NCI-H524 treated with DMSO at 0.1 percent for 48 hours (cell line): Measurements from ENCODE around the gene RUFY2.

Source experiments
- DNase-seq: peaks from one replicate; lab custom pipeline; 2025; lab: John Stamatoyannopoulos, UW

RUFY2 gene

DNA sequence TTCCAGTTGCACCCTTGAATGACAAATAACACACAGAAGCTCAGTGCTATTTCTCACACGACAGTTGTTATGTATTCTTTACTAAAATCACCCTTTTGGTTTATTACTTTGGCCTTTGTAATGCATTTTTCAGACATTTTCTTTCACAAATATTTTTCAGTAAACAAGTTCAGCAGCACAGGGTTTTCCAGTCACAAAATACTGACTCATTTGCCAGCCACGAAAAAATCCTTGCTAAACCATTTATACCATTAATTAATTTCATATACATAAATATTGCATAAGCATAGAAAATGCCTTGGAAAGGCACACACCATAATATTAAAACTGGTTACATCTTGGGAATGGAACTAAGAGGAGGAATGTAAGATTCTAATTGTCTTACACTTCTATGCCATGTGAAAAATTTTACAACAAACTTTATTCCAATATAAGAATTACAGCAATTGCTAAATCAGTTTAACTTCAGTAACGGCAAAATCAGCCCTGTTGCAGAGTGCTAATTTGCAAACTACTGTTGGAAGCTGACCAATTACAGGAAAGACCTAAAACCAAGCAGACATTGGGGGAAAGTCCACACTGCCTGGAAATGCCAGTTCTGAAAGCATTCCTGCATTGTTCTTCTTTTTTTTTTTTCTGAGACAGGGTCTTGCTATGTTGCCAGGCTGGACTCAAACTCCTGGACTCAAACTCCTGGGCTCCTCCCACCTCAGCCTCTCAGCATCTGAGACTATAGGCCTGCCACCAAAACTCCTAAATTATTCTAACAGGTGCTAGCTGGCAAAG is 42.8 kb downstream of the RUFY2 start:
- DNase-seq = no peak

DNA sequence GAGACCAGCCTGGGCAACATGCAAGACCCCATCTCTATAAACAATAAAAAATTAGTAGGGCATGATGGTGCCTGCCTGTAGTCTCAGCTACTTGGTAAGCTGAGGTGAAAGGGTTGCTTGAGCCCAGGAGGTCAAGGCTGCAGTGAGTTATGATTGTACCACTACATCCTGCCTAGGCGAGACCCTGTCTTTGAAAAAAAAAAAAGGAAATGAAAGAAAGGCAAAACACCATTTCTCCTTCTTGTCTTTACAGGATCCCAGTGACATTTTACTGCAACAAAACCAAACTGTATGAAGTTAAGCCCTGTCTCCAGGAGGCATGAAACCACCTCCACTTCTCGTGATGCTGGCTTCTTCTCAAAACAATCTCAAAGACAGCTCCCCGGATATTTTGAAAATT is 44.5 kb downstream of the RUFY2 start:
- no peak for DNase-seq

DNA sequence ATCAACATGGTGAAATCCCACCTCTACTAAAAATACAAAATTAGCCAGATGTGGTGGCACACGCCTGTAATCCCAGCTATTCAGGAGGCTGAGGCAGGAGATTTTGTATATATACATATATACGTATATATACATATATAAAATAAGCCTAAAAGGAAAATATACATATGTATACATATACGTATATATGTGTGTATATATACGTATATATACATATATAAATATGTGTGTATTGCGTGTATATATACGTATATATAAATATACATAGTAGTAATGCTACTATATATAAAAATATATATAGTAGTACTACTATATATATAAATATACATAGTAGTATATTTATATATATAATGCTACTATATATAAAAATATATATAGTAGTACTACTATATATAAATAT is 47.9 kb downstream of the RUFY2 start:
- no peak for DNase-seq

DNA sequence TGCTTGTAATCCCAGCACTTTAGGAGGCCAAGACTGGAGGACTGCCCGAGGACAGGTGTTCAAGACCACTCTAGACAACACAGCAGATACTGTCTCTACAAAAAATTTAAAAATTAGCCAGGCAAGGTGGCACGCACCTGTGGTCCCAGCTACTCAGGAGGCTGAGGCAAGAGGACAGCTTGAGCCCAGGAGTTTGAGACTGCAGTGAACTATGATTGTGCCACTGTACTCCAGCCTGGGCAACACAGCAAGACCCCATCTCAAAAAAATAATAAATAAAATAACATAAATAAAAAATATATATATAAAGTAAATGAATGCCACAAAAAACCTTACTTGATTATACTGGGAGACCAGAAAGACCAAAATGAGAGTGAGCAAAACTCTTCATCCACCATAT is 53.5 kb downstream of the RUFY2 start:
- DNase-seq = no peak

DNA sequence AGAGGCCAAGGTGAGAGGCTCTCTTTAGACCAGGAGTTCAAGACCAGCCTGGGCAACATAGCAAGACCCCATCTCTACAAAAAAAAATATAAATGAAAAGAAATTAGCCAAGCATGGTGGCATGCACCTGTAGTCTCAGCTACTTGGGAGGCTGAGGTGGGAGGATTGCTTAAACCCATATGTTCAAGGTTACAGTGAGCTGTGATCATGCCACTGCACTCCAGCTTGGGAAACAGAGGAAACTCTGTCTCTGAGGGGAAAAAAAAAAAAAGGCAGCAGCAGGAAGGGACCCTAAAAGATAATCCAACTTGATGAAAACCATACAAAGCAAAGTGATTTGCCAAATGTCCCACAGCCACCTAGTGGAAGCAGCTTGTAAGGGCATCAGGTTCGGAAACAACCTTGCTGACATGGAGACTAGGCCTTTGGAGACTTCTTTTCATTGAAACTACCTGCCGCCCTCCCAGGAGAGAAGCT is 58.8 kb downstream of the RUFY2 start:
- DNase-seq = no peak

DNA sequence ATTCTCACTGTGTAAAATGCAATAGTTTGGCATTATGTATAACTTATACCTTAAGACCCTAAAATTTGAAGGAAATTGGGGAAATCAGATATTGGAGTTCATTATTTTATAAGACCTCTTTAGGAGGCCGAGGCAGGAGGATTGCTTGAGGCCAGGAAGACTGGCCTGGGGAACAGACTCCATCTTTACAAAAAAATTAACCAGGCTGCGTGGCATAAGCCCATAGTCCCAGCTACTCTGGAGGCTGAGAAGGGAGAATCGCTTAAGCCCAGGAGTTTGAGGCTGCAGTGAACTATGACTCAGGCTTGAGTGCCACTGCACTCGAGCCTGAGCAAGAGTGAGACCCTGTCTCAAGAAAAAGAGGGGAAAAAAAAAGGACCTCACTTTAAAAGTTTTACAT is 60.3 kb downstream of the RUFY2 start:
- DNase-seq = no peak

DNA sequence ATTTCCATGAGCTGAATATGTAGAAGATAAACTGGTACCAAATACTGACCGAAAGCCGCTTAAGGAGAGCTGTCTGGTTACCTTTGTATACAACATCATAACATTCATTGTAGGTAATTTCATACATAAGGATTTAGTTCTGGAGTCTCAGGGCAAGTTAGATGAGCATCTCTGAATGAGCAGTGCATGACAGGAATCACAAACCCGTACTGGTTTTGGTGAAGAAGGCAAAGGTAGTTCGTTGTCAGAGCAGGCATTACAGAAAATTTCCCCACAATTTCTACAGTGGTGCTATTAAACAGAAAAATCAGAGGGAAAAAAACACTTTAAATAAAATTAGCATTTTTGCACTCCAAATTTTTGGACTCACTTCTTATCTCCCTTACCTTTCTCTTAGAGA is 61.5 kb downstream of the RUFY2 start:
- DNase-seq = no peak

DNA sequence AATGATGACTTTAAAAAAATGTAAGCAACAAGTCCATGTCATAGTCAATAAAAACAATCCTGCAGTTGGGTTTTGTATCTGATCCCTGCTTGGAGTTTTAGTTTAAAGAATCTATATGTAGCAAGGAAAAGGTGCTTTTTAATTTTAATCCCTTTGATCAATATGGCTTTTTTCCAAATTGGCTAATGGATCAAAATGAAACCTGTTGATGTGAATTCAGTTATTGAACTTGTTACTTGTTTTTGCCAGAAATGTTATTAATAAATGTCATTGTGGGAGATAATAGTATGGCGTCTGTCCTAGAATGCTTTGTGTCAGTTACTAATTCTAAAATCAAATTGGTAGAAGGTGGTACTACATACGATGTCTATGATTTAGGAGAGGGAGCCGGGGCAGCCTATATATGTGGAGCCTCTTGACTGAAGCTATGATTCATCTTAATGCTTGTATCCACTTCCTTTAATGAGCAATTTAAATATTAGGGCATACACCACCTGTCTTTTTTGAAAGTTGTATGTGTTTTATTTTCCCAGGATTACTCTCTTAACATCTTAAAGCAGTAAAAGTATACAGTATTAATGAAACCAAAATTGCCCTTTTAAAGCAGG is 64.1 kb downstream of the RUFY2 start:
- no peak for DNase-seq

DNA sequence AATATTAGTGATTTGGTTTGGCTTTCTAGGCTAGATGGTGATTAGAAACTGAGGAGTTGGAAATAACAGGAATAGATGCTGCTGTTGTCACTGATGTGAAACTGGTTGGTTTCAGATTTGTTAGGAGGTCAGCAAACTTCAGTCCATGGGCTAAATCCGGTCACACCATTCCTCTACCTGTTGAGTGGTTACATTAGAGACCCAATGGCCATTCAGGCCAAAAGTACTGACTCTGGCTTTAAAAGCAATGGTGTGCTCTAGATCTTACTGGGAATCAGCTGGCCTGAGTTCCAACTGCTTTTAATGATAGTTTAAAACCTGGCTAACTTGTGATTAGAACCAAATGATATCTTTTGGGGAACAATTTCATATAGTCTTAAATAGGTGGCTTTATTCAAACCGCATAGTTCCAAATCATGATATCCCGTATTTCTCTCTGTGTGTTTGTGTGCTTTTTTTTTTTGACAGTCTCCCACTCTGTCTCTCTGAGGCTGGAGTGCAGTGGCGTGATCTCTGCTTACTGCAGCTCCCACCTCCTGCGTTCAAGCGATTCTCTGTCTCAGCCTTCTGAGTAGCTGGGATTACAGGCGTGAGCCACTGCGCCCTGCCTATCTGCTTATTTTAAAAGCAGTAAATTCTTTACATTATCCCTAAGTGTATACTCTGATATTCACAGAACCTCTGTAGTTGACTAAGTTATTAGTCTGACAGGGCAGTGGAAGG is 66.6 kb downstream of the RUFY2 start:
- DNase-seq = no peak

DNA sequence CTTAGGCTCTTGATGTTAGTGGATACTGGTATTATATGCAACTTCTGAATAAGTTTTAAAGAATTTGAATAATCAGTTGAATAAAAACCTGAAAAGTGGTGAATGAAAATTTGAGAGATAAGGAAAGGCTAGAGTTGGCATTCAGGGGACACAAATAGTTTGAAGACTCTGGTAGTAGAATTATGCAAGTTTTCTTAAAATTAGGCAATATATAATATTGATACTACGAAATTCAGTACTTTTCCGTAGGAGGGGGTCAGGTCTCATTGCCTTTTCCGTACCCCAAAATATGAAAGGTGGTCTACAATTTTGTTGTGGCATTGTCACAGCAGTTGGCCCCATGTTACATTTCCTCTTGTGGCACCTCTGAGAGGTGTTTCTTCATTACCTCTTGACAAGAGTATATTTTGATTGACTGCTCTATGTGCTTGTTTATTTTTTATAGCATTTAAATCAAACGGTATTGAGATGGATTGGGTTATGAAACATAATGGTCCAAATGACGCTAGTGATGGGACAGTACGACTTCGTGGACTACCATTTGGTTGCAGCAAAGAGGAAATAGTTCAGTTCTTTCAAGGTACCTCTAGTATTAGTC is 70.2 kb downstream of the RUFY2 start:
- no peak for DNase-seq

DNA sequence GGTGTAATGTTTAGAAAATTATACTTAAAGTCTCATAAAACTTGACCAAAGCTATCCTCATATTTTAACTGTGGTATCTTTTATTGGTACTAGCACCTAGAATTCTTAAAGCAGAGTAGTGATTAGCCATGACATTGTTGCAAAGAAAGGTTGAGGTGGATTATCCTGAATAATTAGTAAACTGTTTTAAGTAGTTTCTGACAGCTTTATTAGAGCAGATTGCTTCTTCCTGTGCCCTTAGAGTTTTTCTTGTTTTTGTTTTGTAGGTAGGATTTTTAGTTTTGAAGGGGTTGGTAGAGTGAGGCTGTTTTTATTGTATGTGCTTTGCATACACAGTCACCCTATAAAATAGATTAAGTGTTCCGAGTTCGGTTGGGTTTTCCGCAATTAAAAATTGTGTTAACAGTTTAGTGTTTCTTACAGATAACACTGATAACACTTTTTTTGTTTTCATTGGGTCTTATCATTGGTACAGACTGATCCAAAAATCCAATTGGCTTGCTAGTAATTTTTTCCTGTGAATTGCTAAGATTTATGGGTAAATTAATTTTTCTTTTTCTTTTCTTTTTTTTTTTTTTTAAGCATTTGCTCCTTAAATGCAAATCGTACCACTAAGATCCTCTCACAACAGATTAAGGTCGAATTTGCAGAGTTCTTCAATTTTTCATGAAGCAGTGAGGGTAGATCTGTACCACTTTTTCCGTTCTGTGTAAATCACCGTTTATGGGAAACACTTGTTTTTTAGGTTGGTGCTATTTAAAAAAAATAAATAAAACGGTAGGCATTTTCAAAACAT is 72.2 kb downstream of the RUFY2 start:
- DNase-seq = no peak

DNA sequence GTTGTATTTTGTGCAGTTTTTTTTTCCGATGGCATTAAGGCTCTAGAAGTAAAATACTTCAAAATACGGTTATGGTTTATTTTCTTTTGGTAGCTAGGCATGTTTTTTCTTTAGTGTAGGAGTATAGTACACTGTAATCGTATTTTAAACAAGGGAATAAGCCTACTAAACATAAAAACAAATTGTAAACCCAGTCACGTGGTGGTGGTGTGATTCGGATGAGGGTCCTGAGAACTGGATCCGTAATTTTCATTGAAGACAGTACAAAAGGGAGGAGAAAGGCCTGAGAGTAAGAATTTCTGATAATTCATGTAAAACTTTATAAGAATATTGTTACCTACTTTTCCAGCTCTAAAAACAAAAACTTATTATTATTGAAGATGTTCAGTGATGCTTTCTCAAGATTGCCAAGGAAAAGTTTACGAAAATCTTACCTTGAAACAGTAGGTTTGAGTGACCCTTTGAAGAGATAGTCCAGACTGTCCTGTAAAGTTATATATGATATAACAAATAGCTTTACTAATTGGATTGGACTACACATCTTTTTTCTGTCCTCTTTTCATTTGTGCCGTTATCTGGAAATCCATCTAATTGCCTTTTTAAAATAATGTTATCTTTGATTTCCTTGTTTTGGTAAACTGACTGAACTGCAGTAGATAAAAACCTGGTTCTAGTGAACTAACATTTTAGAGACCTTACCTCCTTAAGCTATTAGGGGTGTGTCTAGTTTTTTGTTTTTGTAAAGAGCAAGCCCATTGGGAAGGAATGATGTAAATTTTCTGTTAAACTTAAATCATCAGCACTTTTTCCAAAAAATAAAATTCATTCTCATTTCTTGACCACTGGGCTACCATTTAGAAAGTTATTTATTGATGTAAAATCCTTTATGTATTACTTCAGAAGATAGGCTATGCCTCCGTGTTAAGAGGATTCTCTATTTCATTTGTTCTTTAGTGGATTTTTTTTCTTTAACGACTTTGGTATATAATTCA is 73.3 kb downstream of the RUFY2 start:
- no peak for DNase-seq

DNA sequence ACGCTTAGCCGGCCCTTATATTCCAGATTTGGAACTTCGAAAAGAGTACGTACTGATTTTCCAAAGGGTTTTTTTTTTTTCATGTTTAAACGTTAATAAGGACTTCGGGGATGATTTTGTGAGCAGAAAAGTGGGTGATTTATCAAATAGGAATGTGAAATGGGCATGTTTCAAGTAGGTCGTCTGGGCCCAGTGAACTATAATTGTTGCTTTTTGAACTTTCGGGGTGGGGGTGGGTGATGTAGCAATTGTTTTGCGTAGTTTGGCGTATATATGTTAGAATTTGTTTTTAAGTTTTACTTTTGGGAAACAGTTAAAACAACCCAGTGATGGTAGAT is 74.0 kb downstream of the RUFY2 start:
- DNase-seq = no peak

DNA sequence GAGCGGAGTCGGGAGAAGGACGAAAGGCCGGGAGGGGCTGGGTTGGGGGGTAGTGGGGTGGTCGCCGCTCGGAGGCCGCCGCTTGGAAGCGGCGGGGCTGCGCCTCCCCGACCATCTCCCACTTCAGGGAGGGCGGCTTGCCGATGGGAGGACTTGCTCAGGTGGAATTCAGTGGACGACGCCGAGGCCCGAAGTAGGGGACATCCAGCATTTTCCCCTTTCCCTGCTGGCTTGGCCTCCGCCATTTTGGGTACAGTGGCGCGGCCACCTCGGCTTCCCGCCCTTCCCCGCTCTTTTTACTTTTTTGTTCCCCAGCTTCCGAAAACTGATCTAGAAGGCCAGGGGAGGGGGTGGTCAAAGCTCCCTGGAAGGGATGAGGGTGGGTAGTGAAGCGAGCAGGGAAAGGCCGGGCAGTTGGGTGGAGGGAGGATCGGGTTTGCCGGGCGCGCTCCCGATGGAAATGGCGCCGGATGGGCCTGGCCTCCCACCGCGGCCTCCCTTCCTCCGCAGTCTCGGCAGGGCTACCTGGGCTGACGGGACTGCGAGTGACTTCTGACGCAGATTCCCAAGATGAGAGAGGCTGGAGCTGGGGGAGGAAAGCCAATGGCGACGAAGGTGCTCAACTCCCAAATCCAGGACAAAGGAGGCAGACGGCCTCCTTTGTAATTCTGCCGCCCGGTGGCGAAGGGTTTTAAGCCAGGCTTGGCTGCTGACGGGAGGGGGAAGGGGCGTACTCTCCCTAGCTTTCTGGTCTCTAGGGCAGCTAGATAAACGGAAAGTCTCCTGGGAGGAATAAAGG is 74.6 kb downstream of the RUFY2 start, which contains the start of gene PBLD:
Gene PBLD (minus strand): TSS at position 670 of the 799 bp plus-strand sequence. CDS start 26,084 bp downstream, outside the sequence.
- DNase-seq = no peak

DNA sequence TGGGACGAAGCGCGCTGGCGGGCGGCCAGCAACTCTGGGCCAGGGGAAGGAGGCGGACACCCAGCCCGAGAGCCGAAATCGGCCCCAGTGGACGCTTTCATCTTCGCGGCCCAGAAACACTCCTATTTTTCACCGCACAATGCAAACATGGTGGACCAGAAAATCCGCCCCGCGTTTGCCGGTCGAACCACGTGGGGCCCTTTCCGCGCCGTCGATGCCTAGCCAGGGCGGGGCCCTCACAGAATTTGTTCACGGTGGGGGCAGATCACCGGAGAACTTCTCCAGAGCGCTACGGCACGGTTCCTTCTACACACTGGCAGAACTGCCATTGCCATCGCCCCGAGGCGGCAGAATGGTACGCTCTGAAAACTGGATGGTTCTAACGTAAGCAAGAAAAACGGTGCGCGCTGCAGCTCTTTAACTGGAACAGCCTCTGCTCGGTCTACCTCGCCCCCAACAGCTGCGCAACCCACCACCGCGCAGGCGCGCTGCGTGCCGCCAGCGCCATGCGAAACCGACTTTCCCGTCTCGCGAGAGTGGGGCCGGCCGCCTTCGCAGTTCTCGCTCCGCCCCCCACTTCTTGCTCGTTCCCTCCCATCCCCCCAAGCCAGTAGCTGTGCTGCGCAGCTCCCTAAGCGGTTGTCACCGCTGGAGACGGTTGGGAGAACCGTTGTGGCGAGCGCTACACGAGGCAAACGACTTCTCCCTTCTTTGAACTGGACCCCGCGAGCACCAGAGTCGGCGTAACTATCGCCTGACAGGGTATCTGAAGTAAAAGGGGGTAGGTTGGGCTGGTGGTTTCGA is 75.4 kb downstream of the RUFY2 start, which contains the start of gene HNRNPH3:
Gene HNRNPH3 (plus strand): TSS at position 610 of the 804 bp plus-strand sequence. CDS start 5,158 bp downstream, outside the sequence.
- DNase-seq = peak; percentile 20

DNA sequence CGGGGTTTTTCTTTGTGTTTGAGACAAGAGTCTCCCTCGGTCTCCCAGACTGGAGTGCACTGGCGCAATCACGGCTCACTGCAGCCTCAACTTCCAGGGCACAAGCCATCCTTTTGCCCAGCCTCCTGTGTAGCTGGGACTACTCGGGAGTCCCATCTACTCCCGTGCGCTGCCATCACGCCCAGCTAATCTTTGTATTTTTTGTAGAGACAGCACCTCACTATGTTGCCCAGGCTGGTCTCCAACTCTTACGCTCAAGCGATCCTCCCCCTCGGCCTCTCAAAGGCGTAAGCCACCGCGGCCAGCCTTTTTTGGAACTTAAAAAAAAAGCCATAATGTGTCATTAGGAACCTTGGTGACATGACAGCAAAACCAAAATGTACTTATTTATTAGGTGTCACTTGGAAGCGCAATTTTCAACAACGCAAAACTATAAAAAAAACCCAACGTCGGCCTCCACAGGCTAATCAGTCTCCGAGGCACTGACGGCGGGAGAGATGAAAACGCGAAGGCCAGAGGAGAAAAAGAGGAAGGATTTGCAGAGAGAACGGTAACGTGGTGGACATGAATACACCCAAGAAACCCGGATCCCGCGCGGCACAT is 76.1 kb downstream of the RUFY2 start:
- DNase-seq = no peak

DNA sequence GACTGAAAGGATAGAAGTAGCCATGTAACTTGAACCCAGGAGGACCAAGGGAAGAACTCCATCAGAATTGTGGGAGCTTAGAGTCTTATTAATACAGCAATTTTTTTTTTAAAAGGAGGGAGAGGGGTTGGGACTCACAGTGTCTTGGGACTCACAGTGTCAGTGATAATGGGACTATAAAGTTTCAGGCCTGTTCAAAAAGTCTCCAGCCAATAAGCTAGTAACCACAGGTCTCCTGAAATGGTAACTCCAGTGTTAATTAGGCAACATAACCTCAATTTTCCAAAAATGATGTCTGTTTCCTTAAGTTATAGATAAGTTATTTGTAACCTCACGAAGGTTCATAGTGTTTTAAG is 77.6 kb downstream of the RUFY2 start:
- no peak for DNase-seq
